T-helper 1 cell (primary cell): ENCODE results near the gene FAM186B.
A peak's percentile ranks its signal among the peaks of the same experiment; 100 is the strongest.

Experiments used
- DNase-seq, 5 donors: peaks; one replicate each; pipeline ENCODE4 v3.0.0-alpha.2; 2012 to 2020

The FAM186B gene

DNA sequence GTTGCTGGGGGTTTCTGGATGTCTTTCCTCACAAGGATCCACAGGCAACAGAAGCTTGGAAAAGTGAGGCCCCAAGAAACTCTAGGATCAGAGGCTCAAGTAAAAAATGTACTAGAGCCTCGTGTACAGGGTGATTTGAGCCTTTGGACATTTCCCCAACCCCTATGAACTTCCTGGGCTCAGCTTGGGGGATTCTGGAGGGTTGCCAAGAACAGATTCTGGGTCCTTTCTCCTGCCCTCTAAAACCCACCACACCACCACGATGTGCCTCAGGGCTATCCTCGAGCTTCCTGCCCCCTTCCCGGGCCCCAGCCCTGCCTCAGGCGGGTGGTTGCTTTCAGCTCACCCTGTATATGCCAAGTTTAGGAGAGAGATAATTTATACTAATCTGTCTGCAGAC, 583 bp downstream of the FAM186B start:
- no peak for DNase-seq

DNA sequence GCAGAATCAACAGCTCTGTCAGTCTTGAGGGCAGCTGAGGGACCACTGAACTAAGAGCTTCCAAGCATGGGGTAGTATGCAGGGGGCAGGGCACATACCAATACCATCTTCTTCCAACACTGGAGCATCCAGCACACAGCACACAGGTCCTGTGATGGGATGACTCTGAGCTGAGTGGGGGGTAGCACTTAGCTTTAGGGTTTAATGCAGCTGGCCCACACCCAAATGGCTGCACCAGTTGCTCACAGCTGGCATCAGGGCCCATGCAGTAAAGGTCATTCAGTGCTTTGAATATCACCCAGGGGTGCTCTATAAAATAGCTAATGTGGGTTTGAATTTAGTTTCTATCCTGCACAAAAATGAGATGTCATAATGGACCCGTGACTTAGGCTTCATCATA, 1.7 kb downstream of the FAM186B start:
- DNase-seq = no peak

DNA sequence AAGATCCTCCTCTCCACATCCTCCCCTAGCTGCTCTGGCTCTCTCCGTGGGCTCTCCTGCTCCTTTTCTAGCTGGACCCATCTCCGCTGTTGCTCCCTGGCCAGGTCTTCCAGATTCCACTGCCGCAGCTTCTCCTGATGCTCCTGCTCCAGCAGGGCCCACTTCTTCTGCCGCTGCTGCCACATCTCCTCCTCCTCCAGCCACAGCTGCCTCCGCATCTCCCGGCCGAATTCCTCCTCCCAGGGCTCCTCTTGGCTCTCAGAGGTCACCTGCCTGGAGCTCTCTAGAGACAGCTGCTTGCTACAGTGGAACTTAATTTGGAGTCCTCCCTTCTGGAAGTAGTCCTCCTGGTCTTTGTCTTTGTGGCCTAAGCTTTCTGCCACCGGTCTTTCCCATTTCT, 5.5 kb downstream of the FAM186B start:
- DNase-seq = no peak

DNA sequence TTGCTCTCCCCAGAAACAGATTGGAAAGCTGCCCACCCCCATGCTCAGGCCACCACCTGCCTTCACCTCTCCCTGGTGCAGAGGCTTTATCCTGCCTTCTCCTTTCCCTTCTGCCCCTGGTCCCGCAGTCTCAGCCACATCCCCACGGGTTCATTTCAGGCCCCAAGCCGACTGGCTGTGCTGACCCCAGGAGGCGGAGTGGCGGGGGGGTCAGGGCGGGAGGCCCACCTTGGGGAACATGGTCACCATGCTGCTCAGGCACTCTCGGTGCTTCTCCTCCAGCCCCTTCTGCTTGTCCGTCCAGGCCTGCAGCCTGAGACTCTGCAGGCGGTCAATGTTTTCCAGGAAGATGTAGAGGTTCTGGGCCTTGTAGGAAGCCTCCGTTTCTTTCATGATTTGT, 6.9 kb downstream of the FAM186B start:
- DNase-seq = no peak

DNA sequence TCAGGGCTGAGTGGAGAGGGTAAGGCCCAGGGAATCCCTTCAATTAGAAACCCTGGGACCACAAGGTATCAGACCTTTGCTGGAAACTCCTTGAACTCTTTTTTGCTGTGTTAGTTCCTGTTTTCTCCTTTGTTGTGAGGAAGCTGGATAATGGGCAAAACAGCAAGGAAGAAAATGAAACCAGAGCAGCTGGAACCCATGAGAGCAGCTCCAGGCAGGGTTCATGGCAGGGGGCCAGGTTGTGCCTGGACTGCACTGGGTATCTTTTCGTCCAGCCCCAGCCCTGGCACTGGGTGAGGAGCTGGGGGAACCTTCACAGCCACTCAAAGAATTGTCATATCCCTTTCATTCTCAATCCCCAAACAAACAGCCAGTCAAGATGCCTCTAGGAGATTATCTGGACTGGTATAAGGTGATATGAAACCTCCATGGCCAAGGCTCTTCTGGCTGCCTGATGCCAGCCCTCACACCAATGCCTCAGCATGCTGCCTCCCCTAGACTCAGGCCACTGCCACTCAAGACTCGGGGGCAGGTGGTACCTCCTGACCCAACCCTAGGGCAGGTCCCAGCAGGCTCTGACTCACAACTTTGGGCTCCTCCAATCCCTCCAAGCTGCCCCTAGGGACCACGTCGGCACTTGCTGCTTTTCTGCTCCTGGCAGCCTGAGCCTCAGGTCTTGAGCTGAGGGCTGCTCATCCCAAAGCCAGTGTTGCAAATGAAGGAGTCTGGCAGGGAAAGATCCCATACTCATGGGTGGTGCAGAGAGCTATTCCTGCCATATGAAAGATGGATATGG, 16.5 kb downstream of the FAM186B start:
- DNase-seq = no peak

DNA sequence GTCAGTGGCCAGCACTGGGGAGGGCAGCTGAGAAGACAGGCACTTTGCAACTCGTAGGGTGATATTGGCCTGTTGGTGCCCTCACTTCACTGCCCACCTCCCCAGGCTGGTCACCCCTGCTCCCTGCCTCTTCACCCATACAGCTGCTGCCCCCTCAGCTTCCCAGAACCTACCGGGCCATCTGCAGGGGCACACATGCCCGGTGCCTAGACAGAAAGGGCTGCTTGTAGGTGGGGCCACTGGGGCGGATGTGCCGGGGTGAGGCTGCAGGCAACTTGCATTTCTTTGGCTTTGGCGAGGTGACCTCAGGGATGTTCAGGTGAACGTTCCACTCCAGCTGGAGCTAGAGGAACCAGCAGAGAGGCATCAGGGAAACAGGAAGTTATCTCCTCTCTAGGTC, 17.2 kb downstream of the FAM186B start:
- no peak for DNase-seq

DNA sequence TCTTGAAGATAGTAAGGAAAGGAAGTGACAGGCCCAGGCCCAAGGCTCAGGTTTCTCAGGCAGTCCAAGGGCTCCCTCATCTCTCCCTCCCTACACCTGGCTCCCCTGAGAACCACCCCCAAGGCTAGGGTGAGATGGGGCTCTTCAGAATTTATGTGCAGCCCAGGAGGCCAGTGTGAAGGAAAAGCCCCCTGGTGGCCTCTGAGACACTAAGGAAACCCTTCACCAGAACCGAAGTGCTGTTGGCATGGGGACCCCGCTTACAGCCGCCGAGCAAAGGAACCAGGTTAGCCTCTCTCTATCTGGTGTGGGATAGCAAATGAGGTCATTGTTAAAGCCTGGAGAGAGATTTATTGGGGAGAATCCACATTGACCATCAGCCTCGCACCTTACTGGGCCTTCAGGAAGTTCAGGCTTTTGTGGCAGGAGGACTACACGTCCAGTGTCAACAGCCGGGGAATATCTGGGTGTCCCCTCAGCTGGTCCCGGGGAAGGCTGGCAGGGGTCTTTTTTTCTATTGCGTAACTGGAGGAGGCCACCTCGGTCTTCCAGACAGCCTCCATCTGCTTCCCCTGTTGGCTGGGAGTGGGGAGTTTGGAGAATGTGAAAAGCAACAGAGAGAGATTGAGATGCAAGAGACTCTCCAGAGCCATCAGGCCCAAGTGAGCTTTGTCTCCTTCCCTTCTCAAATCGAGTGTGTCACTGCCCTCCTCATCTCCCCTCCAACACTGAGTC, 18.1 kb downstream of the FAM186B start:
- no peak for DNase-seq

DNA sequence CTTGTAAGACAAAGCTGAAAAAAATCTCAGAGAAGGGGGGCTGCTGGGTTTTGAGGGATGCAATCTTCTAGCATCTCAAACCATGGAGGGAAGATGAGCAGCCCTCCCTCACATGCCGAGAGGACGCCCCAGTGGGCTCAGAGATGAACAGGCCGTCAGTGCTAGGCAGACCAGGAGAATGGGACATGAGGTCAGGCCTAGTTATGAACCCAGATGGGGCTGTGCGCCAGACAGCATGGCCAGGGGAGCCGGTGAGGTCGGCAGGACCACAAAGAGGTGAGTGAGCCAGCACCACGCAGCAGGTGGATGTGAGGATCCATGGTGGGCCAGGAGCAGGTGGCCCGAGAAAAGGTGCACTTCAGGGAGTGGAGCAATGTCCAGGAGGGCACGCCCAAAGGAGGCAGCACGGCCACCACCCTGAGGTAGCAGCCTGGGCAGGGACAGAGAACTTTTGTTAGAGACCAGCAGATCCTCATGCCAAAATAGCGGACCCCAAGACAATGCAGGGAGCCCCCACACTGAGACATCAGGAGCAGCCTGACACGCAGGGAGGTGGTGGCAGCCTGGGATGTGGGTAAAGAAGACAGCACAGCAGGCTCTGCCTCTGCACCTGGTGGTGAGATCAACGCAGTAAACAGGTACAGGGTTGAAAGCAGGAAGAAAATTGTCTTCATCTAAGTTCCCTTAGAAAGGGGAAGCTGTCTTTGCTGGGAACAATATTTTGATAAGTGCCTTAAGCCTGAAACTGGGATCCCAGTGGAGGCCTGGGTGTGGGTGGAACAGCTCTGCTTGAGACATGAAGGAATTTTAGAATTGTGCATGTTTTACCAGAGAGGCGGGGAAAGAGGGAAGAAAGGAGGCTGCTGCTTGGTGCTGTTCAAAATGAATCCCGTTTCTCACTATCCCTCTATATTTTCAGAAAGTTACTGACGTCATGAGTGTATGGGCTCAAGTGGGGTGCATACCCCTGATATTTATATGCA, 19.7 kb downstream of the FAM186B start:
- DNase-seq = no peak

DNA sequence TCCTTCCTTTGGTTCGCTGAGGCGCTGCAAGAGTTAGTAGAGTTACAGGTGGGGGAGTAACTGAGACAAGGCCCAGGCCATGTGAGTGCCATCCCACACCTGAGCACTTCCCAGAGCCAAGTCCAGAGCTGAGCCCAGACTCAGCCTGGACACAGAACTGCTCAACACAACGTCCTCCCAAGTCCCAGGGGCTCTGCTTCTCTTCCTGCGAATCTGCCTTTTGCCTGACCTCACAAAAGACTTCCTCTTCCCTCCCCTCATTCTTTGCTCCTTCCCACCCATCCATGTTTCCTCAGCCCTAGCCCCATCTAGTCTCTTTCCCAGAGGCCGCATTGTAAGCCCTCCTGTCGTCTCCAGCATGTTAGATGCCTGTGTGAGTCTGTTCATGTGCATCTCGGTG, 20.8 kb downstream of the FAM186B start:
- no peak for DNase-seq

DNA sequence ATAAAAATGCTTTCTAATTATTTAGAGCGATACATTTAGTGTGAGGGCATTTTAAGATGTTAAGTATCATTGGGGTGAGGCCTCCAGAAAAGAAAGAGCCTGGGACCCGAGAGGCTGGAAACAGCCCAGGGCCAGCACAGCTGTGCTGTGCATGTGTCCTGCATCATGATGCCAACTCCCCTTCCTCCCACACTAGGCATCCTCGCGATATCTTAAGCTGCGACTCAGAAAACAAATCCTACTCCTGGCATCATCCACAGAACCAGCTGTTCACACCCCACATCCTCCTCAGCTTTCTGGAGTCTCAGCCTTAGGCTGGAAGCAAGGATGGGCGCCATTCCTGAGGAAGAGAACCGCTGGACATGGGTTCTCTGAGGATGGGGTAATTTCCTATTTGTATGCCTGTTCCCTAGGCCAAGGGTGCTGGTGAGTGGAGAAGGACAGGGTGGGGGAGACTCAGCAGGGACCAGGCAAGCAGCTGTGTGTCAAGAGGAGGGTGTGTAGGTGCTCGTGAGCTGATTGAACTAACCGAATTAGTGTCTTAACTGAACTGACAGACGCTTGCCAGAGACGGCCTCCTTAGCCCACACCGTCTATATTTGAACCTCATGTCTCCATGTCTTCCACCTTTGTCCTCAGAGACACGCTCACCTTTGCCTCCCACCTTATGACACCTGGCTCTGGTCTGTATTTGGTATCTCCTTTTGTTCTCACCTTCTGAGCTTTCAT, 21.9 kb downstream of the FAM186B start:
- DNase-seq = no peak

DNA sequence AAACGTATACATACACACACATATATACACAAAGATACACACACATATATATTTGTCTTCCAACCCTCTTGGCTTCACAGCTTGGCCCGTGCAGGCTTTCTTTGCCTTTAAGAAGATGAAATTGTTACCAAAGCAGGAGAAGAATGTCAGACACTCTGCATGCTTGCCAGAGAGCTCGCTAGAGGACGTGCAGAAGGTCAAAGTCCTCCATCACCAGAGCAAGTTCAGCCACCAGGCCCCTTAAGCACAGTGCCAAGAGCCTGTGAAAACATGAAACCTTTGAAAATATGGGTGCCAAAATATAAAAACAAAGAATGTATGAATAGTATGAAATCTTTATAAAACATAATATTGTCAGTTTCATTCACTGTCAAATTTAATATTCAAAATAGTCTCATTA, 22.6 kb downstream of the FAM186B start:
- no peak for DNase-seq

DNA sequence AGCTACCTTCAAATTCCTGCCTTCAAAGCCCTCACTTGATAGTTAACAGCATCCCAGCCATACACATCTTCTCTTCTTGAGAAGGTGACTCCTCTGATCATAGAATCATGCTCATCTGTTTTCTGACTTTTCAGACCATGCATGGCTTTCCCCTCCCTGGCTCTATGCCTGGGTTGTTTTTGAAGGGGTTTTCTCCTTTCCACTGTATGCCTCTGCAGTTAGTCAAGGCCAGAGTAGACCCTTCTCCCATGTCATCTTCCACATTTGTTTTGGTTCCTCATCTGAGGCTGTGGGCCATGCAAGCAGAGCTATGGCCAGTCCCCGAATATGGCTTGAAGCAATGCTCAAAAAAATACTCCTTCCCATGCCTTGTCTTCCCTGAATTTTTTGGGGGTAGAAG, 23.2 kb downstream of the FAM186B start:
- no peak for DNase-seq

DNA sequence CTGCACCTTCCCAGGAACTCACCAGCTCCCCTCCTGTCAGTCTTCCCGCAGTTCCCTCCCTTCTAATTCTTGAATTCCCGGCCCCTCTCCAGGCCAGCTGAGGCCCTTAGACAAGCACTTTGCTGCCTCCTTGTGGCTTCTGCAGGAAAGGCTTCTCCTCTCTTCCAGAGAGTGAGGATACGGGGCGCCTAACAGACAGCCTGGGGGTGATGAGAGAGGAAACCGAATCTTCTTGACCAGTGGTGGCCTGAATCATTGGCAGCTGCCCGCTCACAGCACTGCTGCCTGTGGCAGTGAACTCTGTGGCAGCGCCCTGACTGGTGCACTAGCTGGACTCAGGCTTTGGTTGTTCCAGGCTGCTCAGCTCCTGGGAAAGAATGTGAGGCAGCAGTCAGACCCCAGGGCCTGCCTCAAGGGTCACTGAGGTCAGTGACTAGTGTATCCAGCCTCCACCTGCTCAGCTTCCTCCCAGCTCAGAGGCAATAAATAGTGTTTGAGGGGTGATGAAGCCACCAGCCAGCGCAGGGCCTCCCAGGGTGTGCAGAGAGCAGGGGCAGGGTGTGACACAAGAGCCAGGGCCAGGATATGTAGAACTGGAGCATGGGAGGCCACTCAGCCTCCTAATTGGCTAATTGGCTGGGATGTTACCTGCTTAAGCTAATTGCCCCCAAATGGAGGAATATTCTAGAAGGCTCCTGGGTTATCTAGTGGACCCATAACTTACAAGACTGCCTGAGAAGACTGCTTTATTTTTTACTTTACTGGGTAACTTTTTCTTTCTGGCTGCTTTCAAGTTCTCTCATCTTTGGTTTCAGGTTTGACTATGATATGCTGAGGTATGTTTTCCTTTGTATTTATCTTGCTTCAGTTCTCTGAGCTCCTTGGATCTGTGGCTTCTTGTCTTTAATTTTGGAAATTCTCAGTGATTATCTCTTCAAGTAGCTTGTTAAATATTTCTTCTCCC, 24.6 kb downstream of the FAM186B start:
- DNase-seq = peak in 3 of 5 donors; percentile 22 to 44 (median 44)

DNA sequence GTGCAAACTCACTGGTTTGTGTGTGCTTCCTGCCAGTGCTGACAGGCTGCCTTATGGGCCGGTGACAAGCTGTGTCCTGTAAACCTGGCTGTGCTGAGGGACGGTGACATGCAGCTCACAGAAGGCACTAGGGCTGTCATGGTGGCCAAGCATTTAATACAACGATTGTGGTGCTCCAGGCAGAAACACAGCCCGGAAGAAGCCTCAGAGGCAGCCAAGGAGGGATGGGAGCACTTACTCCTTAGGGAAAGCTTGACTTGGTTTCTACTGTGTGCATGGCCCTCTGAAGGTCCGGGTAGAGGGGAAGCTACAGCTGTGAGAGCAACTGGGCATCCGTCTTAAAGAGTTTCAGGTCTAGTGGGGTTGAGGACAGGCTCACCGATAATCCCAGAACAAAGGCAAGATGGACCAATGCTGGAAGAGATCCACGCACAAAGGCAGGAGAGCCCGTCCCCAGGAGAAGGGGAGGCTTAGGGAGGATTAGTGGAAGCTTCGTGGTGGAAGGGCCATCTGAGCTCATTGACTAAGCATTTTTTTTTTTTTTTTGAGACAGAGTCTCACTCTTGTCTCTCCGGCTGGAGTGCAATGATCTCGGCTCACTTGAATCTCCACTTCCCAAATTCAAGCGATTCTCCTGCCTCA, 26.8 kb downstream of the FAM186B start:
- DNase-seq = no peak

DNA sequence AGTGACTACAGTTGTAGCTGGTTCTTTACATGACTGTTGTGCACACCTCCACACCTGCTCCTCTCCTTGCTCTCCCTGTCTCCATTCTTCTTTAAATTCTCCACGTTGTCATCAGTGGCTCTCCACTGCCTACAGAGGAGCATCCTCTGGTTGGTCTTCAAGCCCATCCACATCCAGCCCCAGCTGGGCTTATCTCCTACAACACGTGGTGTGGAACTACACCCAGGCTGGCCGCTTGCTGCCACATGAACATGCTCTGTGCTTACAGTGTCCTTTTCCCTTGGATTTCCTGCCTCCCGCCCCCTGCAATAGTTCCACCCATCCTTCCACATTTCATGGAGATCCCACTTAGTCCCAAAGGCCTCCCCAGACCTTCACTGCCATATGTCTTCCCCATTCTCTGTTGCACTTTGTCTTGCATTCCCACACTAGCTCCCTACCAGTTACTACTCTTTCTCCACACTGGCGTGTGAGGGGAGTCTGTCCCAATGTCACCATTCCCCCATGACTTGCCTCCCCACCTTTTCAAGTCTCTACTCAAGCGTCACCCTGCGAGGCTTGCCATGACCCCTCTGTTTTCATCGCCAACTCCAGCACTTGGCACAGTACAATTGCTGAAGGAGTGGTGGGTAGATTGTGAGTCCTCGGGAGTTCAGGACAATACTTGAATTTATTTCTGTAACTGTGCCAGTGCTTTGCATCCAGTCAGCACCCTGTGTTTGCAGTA, 27.7 kb downstream of the FAM186B start:
- DNase-seq = no peak

DNA sequence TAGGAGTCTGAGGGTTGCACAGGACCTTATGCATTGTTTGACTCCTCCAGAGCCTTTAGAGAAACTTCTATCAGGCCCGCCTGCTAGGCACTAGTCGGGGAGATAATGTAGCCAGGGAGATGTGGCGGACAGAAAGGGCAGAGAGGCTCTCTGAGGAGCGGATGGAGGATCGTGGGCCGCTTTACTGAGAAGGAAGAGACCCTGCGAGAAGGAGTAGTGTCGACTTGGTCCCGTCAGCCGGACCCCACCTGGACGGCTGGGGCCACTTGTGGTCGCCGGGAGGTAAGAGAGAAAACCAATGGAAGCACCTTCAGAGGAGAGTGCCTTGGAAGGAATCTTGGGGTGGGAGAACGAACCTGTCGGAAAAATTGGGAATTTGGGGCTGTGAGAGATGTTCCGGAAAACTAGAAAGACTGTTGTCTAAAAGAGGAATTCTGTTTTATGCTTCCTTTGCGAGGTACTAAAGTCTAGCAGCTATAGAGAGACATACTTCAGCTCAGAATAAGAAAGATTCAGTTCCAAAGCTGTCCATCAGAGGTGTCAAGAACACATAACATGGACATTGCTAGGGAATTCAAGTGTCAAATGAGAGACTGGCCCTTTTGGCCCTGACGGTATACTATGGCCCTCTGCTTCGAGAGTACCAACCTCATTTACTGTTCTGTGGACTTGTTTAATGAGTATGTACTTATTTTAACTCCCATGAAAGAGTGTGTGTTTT, 36.8 kb downstream of the FAM186B start:
- no peak for DNase-seq

DNA sequence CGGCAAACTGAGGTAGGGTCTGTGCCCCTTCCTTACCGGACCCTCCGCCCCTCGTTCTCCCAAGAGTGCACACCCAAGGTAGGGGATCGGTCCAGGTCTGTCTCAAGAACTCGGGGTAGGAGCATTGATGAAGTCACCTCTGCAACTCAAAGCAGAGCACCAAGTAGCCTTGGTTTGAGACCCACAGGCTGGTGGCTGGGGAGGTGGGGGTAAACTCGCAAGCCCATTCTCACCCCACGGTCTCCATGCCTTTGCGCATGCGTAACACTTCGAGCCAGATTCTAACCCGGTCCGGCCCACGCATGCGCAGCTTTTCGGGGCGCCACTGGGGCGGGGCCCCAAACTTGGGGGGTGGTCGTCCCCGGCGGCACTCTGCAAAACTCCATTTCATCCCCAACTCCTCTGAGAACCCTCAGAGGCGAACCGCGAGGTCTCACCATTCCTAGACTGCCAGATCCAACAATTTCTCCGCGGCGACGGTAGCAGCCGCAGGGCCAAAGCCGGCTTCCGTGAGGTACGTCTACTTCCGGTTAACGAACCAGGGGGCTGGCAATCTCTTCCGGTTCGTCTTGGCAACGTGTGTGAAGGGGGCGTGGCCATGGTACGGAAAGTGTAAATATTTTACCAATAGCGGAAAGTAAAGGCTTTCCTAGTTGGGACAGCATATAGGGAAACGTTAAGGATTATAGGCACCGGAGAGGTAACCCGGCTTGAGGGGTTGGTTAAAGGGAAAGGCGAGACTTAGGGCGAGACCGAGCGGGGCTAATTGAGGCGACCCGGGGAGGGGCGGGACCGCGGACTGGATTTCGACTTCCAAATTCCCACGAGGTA, 37.6 kb downstream of the FAM186B start, which contains the start of gene MCRS1:
Gene MCRS1, minus strand, starts transcription at position 532 of the 831 bp plus-strand sequence. CDS start 1,411 bp downstream, outside the sequence.
- peak; percentile 77 to 94 (median 86) for DNase-seq

DNA sequence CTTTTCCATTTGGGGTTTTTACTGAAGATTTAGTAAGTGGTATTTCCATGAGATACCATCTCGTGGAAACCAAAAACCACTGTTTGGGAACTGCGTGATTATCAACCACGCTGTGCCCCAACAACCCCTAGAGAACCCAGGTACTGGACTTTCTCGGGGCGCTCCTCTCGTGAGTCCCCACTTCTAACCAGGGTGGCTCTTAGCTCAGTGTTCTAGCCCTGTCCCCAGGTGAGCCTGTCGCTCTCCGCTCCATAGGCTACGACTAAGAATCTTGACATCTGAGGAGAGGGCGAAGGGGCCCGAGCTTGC, 38.2 kb downstream of the FAM186B start:
- no peak for DNase-seq
